Thoracic aorta (tissue), 2 donors: ENCODE results near the gene WNT3. TPM values are rescaled to one million over a fixed set of nuclear protein-coding genes. Genes with fewer than 3 reads are reported as not detected.
"Not testable (repeated sequence)": the region's sequence is repeated elsewhere in the genome, so short reads cannot be mapped to it uniquely, and the experiment has no call there.

Source experiments
- ATAC-seq: fragments of 150-250 bp; one replicate; pipeline ENCODE4 v1.8.0; 2017; ENCODE audit warnings: low read depth; ENCODE audit not compliant: insufficient number of reproducible peaks, low FRiP score
- DNase-seq: peaks from one replicate; pipeline ENCODE4 v3.0.0-alpha.2; 2020; ENCODE audit warnings: low spot score
- H3K27ac ChIP-seq, 2 donors: fragments of 200-600 bp; sonication (generic); 1 replicate in 1 of 2; 2 replicates in 1 of 2; pipeline ENCODE4 v1.5.1; 2016; ENCODE audit warnings: mild to moderate bottlenecking in 2 of 2, moderate library complexity in 2 of 2
- H3K27me3 ChIP-seq: fragments of 200-600 bp; sonication (generic); replicated peaks from 2 replicates; pipeline ENCODE4 v1.6.0; 2016; ENCODE audit warnings: mild to moderate bottlenecking; ENCODE audit not compliant: insufficient read depth
- H3K36me3 ChIP-seq: fragments of 200-600 bp; sonication (generic); one replicate; pipeline ENCODE4 v1.5.1; 2016
- H3K4me1 ChIP-seq, 2 donors: fragments of 200-600 bp; sonication (generic); 1 replicate in 1 of 2; 2 replicates in 1 of 2; pipeline versions ENCODE4 v1.5.1 to v1.6.0; 2016; ENCODE audit warnings: low read depth in 2 of 2, mild to moderate bottlenecking in 1 of 2; ENCODE audit not compliant: control insufficient read depth in 1 of 2
- H3K4me3 ChIP-seq: fragments of 200-600 bp; sonication (generic); 2 replicates; pipeline ENCODE4 v1.5.1; 2016; ENCODE audit warnings: mild to moderate bottlenecking
- H3K9me3 ChIP-seq: fragments of 200-600 bp; sonication (generic); 2 replicates; pipeline ENCODE4 v1.5.1; 2016
- CTCF ChIP-seq: fragments of 200-600 bp; sonication (generic); IDR thresholded peaks from one replicate; pipeline ENCODE4 v1.5.1; 2019; ENCODE audit warnings: antibody characterized with exemption
- total RNA-seq, 2 donors: library from RNA; depleted of rRNA; stranded (reverse); fragments of >200 nt; gene quantifications; one replicate each; pipeline versions ENCODE4 v1.1.0 to v1.2.3, GENCODE V29; 2016

The WNT3 gene
- total RNA-seq, 2 donors from 2014 or later: 0.27 to 0.35 TPM

GRCh38 chr17:46795379-46795952 is 23.0 kb downstream of the WNT3 start:
- DNase-seq (no peak), ATAC-seq (no peak)
- no peaks in the 10 kb centered on the region for H3K4me1 ChIP-seq
- H3K27me3 ChIP-seq: no peaks in the 10 kb centered on the region
- H3K4me3 ChIP-seq: no peak overlapping the region
- H3K9me3 ChIP-seq: no peaks in the 10 kb centered on the region
- H3K36me3 ChIP-seq: no peaks in the 10 kb centered on the region
- TF ChIP-seq CTCF: no peak
- H3K27ac ChIP-seq: no peak overlapping the region

GRCh38 chr17:46794318-46794717 is 24.2 kb downstream of the WNT3 start:
- Histone ChIP-seq H3K4me1 (no peaks in the 10 kb centered on the region), H3K9me3 (no peaks in the 10 kb centered on the region), H3K27me3 (no peaks in the 10 kb centered on the region), H3K27ac (no peak overlapping the region), H3K36me3 (no peaks in the 10 kb centered on the region), H3K4me3 (no peak overlapping the region)
- no peak for TF ChIP-seq CTCF
- ATAC-seq (no peak), DNase-seq (no peak)

GRCh38 chr17:46793541-46793940 is 25.0 kb downstream of the WNT3 start:
- no peaks in the 10 kb centered on the region for H3K27me3 ChIP-seq
- ATAC-seq: no peak

GRCh38 chr17:46793023-46793422 is 25.5 kb downstream of the WNT3 start:
- not testable (repeated sequence) for H3K4me3 ChIP-seq, DNase-seq, H3K9me3 ChIP-seq, H3K4me1 ChIP-seq, H3K36me3 ChIP-seq, H3K27me3 ChIP-seq, H3K27ac ChIP-seq, ATAC-seq

More at GRCh38 chr17:46793541-46793940, 25.0 kb downstream of the WNT3 start:
- DNase-seq: no peak
- Histone ChIP-seq H3K36me3 (no peaks in the 10 kb centered on the region), H3K27ac (no peak overlapping the region), H3K4me3 (no peak overlapping the region), H3K4me1 (no peaks in the 10 kb centered on the region), H3K9me3 (no peaks in the 10 kb centered on the region)
- no peak for TF ChIP-seq CTCF

- no peaks in the 10 kb centered on the region for H3K4me1 ChIP-seq
- H3K36me3 ChIP-seq: no peaks in the 10 kb centered on the region
- no peak overlapping the region for H3K4me3 ChIP-seq
- no peak overlapping the region for H3K27ac ChIP-seq
- DNase-seq (no peak), ATAC-seq (no peak)
- H3K9me3 ChIP-seq: no peaks in the 10 kb centered on the region
- TF ChIP-seq CTCF: no peak
- no peaks in the 10 kb centered on the region for H3K27me3 ChIP-seq
Measured at GRCh38 chr17:46792071-46792470, 26.4 kb downstream of the WNT3 start.

- ATAC-seq: no peak
- H3K36me3 ChIP-seq: no peaks in the 10 kb centered on the region
- no peak overlapping the region for H3K4me3 ChIP-seq
- no peak for TF ChIP-seq CTCF
- no peaks in the 10 kb centered on the region for H3K27me3 ChIP-seq
- H3K27ac ChIP-seq: no peak overlapping the region
- H3K4me1 ChIP-seq: no peaks in the 10 kb centered on the region
- DNase-seq: no peak
- H3K9me3 ChIP-seq: no peaks in the 10 kb centered on the region
Measured at GRCh38 chr17:46791531-46791930, 27.0 kb downstream of the WNT3 start.
